ENCODE data around the gene CYP2W1.
"Not testable (repeated sequence)": the region's sequence is repeated elsewhere in the genome, so short reads cannot be mapped to it uniquely, and the experiment has no call there.

The CYP2W1 gene, protein sequence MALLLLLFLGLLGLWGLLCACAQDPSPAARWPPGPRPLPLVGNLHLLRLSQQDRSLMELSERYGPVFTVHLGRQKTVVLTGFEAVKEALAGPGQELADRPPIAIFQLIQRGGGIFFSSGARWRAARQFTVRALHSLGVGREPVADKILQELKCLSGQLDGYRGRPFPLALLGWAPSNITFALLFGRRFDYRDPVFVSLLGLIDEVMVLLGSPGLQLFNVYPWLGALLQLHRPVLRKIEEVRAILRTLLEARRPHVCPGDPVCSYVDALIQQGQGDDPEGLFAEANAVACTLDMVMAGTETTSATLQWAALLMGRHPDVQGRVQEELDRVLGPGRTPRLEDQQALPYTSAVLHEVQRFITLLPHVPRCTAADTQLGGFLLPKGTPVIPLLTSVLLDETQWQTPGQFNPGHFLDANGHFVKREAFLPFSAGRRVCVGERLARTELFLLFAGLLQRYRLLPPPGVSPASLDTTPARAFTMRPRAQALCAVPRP

DNA sequence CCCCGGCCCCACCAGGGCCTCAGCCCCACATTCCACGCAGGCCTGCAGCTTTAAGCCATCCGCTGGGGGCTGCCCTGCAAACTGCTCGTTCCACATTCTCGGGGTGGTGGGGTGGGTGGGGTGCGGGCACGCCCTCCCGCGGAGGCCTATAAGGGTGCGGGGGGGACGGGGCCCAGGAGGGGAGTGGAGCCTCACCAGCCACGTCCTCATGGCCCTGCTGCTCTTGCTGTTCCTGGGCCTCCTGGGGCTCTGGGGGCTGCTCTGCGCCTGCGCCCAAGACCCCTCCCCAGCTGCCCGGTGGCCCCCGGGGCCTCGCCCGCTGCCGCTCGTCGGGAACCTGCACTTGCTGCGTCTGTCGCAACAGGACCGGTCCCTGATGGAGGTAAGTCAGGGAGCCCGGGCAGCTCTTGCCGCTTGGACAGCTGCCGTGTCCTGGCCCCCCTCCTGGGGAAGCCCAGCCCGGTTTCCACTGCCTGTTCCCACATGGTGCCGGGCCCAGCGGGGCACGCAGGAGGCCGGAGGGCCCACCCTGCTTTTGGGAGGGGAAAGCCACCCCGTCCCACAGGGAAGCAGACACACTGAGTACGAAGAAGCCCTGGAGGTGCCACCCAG is at the start of gene CYP2W1:
TSS of gene CYP2W1 (plus strand) at position 178 of the 612 bp plus-strand sequence. CDS start at position 209, 31 bp downstream.
- Histone ChIP-seq H3K36me3 (ENCODE audit: insufficient read depth, low read depth, low read length) (no peaks in the 10 kb centered on the region), H3K27me3 (ENCODE audit: insufficient read depth, low read length) (no peaks in the 10 kb centered on the region), H3K9ac (ENCODE audit: low read depth, low read length) (no peak within 1 kb of the TSS), H3K4me3 (ENCODE audit: low read length) (no peak within 1 kb of the TSS), H3K27ac (ENCODE audit: low read length) (no peak within 1 kb of the TSS), H3K9me3 (ENCODE audit: insufficient read depth, low read depth, low read length) (no peaks in the 10 kb centered on the region), H3K4me1 (ENCODE audit: insufficient read depth, low read length) (no peaks in the 10 kb centered on the region)

DNA sequence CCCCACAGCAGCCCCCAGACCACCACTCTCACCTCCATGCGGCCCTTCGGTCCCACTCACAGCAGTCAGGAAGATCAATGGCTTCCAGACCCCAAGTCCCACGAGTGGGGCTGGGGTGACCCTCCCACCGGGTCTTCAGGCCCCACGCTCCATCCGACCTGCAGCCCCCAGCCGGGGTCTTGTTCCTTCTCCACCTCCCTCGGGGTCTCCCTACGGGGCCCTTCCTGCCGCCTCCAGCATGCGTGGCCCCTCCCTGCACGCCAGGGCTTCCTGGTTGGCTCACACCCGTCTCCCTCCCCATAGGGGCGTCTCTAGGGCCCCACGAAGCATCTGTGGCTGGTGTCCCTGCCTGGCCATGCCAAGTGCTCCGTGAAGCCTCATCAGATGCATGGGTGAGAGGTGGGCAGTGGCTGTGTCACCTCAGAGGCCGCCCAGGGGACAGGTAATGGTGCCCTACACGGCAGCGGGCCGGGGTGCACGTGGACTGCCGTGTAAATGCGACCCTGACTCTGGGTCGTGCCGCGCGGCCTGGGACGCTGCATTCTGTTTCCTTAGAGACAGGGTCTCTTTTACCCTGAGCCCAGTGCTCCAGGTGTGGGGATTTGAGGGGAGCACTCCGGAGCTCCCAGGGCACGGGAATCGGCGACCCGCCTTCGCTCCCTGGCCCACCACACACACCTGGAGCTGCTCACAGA is 48.4 kb upstream of the CYP2W1 start:
- no peak overlapping the region for H3K4me3 ChIP-seq (ENCODE audit: low read length)
- no peaks in the 10 kb centered on the region for H3K27me3 ChIP-seq (ENCODE audit: insufficient read depth, low read length)
- H3K4me1 ChIP-seq (ENCODE audit: insufficient read depth, low read length) = no peaks in the 10 kb centered on the region
- H3K9me3 ChIP-seq (ENCODE audit: insufficient read depth, low read depth, low read length) = no peaks in the 10 kb centered on the region
- H3K36me3 ChIP-seq (ENCODE audit: insufficient read depth, low read depth, low read length) = no peaks in the 10 kb centered on the region
- no peak overlapping the region for H3K9ac ChIP-seq (ENCODE audit: low read depth, low read length)
- no peak overlapping the region for H3K27ac ChIP-seq (ENCODE audit: low read length)

DNA sequence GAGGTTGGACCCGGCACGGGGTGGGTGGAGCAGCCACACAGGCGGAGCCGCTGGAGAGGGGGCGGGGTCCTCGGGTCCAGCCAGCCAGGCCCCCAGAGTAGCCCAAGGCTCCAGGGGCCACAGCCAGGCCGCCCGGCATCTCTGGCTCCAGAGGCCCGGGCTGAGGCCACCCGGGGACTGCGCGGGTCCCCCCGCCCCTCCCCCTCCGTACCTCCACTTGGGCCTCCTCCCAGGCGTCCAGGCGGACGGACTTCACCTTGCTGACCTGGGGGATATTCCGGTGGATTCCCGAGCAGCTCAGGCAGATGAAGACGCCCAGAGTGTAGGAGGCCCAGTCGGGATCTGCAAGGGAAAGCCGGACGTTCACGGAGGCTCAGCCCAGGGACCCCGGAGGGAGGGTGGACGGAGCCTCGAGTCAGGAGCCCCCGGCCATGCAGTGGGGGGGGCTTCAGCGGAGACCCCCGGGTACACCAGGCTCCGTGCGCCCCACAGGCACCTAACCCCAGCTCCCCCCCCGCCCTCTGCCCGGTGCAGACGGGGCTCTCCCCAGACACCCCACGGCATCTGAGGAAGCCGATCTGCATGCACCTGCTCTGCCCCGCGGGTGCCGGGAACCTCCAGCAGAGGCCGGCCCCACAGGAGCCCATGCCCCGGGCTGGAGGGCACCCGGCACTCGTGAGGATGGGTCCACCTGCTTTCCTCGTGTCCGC is 47.7 kb upstream of the CYP2W1 start:
- Histone ChIP-seq H3K27ac (ENCODE audit: low read length) (no peak overlapping the region), H3K36me3 (ENCODE audit: insufficient read depth, low read depth, low read length) (no peaks in the 10 kb centered on the region), H3K4me3 (ENCODE audit: low read length) (no peak overlapping the region), H3K4me1 (ENCODE audit: insufficient read depth, low read length) (no peaks in the 10 kb centered on the region), H3K9me3 (ENCODE audit: insufficient read depth, low read depth, low read length) (no peaks in the 10 kb centered on the region), H3K27me3 (ENCODE audit: insufficient read depth, low read length) (no peaks in the 10 kb centered on the region), H3K9ac (ENCODE audit: low read depth, low read length) (no peak overlapping the region)

DNA sequence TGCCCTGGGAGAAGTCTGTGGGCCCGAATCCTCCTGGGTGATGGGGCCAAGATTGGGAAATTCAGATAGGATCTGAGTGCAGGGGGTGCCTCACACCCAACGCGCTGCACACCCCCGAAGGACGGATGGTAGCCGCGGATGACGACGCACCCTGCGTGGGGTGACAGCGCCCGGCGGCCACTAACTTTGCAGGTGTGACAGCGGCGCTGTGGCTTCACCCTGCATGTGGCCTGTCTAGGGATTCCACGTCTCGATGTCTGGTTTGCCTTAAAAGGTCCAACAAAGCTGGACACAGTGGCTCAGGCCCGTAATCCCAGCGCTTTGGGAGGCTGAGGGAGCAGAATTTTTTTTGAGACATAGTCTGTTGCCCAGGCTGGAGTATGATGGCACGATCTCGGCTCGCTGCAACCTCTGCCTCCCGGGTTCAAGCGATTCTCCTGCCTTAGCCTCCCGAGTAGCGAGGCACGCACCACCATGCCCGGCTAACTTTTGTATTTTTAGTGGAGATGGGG is 47.1 kb upstream of the CYP2W1 start:
- H3K27ac ChIP-seq (ENCODE audit: low read length) = no peak overlapping the region
- H3K27me3 ChIP-seq (ENCODE audit: insufficient read depth, low read length) = peaks cover 5% of the 10 kb centered on the region; the same call in 1 of the 2 replicates
- H3K4me1 ChIP-seq (ENCODE audit: insufficient read depth, low read length) = no peaks in the 10 kb centered on the region
- H3K4me3 ChIP-seq (ENCODE audit: low read length) = no peak overlapping the region
- no peaks in the 10 kb centered on the region for H3K9me3 ChIP-seq (ENCODE audit: insufficient read depth, low read depth, low read length)
- H3K9ac ChIP-seq (ENCODE audit: low read depth, low read length) = no peak overlapping the region
- H3K36me3 ChIP-seq (ENCODE audit: insufficient read depth, low read depth, low read length) = no peaks in the 10 kb centered on the region

DNA sequence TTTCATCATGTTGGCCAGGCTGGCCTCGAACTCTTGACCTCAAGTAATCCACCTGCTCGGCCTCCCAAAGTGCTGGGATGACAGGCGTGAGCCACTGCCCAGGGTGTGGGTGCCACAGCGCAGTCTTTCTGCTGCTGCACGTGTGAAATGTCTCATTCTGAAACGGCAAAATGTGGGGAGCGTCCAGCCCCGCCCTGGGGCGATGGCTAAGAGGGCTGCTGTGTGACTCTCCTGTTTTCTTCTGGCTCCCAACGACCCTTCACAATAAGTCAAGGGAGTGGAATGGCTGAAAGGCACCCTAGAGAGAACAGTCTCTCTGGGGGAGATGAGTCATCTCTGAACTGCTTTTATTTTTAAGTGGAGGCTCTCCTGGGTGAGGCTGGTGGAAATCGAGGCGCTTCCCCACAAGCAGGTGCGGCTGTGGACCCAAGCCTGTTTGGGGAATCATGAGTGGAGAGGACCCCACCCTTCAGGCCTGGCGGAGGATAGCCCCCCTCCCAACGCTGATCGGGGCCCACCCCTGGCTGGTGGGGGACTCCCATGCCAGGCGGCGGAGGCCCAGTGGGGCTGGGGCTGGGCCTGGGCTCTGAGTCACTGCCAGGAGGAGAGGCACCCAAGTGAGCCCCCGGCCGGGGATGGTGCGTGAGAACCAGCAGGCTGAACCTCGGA is 46.5 kb upstream of the CYP2W1 start:
- Histone ChIP-seq H3K9me3 (ENCODE audit: insufficient read depth, low read depth, low read length) (no peaks in the 10 kb centered on the region), H3K4me3 (ENCODE audit: low read length) (no peak overlapping the region), H3K27me3 (ENCODE audit: insufficient read depth, low read length) (peaks cover 11% of the 10 kb centered on the region; the same call in 1 of the 2 replicates), H3K9ac (ENCODE audit: low read depth, low read length) (no peak overlapping the region), H3K27ac (ENCODE audit: low read length) (no peak overlapping the region), H3K36me3 (ENCODE audit: insufficient read depth, low read depth, low read length) (no peaks in the 10 kb centered on the region), H3K4me1 (ENCODE audit: insufficient read depth, low read length) (no peaks in the 10 kb centered on the region)

DNA sequence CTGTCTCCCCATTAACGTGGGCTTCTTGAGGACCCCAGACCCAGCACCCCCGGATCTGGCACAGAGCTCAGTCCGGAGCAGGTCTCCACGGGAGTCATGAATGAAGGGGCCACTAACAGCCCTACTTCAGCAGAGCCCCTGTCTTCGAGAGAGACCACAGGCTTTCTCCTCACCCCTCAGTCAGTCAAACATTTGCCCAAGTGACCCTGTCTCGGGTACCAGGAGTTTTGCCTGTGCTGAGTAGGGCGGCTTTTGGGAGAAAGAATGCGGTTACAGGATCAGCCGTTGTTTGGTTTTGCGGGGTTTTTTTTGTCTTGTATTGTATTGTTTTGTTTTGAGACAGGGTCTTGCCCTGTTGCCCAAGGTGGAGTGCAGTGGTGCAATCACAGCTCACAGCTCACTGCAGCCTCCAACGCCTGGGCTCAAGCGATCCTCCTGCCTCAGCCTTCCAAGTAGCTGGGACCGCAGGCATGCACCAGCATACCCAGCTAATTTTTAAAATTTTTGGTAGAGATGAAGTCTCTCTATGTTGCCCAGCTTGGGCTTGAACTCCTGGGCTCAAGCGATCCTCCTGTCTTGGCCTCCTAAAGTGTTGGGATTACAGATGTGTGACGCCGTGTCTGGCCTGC is 45.0 kb upstream of the CYP2W1 start:
- H3K27me3 ChIP-seq (ENCODE audit: insufficient read depth, low read length) = peaks cover 19% of the 10 kb centered on the region
- H3K27ac ChIP-seq (ENCODE audit: low read length) = no peak overlapping the region
- no peak overlapping the region for H3K9ac ChIP-seq (ENCODE audit: low read depth, low read length)
- H3K36me3 ChIP-seq (ENCODE audit: insufficient read depth, low read depth, low read length) = no peaks in the 10 kb centered on the region
- no peaks in the 10 kb centered on the region for H3K9me3 ChIP-seq (ENCODE audit: insufficient read depth, low read depth, low read length)
- no peak overlapping the region for H3K4me3 ChIP-seq (ENCODE audit: low read length)
- H3K4me1 ChIP-seq (ENCODE audit: insufficient read depth, low read length) = no peaks in the 10 kb centered on the region

DNA sequence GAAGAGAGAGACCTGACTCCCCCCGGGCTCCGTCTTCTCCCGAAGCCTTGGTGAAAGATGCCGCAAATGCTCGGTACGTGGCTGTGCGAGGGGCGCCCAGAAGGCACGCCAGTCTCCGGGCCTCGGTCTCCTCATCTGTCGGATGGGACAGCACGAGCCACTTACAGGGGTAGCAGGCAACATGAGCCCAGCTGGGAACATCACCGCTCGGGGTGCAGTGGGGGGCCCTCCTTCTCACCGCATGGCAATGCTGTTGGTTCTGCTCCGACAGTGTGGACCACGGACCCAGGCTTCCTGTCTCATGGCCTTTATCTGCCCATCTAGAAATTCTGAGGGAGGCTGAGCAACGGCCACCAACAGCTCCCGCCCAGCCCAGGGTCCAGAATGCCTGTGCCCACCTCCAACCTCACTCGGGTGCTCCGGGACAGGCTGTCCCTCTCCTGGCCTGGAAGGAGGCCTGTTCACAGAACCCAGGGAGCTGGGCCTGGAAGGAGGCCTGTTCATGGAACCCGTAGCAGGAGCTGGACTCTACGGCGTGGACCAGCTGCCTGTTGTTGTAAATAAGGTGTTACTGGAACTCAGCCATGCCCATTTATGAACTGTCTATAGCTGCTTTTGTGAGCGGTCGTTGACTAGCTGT is 44.3 kb upstream of the CYP2W1 start:
- peaks cover 19% of the 10 kb centered on the region for H3K27me3 ChIP-seq (ENCODE audit: insufficient read depth, low read length)
- no peaks in the 10 kb centered on the region for H3K4me1 ChIP-seq (ENCODE audit: insufficient read depth, low read length)
- no peaks in the 10 kb centered on the region for H3K9me3 ChIP-seq (ENCODE audit: insufficient read depth, low read depth, low read length)
- H3K9ac ChIP-seq (ENCODE audit: low read depth, low read length) = no peak overlapping the region
- H3K4me3 ChIP-seq (ENCODE audit: low read length) = no peak overlapping the region
- no peak overlapping the region for H3K27ac ChIP-seq (ENCODE audit: low read length)
- no peaks in the 10 kb centered on the region for H3K36me3 ChIP-seq (ENCODE audit: insufficient read depth, low read depth, low read length)

DNA sequence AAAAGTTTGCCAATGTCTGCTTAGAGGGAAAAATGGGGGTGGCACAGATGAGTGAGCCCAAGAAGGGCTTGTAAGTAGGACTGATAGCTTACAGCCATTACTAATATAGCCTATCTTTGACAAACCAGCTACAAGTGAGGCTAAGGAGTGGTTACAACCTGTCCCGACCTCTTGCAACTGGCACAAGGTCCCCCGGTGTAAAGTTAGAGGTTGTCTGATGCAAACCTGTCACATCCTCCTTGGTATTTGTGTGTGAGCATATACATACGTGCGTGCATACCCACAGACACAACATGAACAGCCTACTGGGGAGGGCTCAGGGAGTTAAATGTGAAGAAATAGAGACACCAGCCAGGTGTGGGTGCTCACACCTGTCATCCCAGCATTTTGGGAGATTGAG is 43.1 kb upstream of the CYP2W1 start:
- Histone ChIP-seq H3K4me1 (ENCODE audit: insufficient read depth, low read length) (no peaks in the 10 kb centered on the region), H3K36me3 (ENCODE audit: insufficient read depth, low read depth, low read length) (no peaks in the 10 kb centered on the region), H3K9ac (ENCODE audit: low read depth, low read length) (no peak overlapping the region), H3K4me3 (ENCODE audit: low read length) (no peak overlapping the region), H3K9me3 (ENCODE audit: insufficient read depth, low read depth, low read length) (no peaks in the 10 kb centered on the region), H3K27ac (ENCODE audit: low read length) (no peak overlapping the region), H3K27me3 (ENCODE audit: insufficient read depth, low read length) (peaks cover 19% of the 10 kb centered on the region)

DNA sequence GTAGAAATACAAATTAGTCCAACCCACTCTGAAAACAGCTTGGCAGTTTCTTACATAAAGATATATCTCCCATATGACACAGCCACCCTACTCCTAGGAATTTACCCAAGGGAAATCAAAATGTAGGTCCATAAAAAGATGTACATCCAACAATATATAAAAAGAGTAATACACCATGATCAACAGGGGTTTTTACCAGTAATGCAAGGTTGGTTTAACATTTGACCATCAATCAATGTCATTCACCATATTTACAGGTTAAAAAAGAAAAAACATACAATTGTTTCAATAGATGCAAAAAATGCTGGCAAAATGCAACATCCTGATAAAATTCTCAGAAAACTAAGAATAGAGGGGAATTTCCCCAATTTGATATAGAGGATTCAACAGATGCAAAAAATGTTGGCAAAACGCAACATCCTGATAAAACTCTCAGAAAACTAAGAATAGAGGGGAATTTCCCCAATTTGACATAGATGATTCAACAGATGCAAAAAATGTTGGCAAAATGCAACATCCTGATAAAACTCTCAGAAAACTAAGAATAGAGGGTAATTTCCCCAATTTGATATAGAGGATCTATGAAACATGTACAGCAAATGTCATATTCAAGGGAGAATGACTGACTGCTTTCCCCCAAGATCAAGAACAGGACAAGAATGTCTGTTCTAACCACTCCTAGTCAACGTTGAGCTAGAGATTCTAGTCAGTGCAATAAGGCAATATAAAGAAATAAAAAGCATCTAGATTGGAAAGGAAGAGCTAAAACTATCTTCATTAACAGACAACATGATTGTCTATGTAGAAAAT is 42.2 kb upstream of the CYP2W1 start:
- Histone ChIP-seq H3K9ac (ENCODE audit: low read depth, low read length) (no peak overlapping the region), H3K9me3 (ENCODE audit: insufficient read depth, low read depth, low read length) (no peaks in the 10 kb centered on the region), H3K27me3 (ENCODE audit: insufficient read depth, low read length) (peaks cover 19% of the 10 kb centered on the region), H3K27ac (ENCODE audit: low read length) (no peak overlapping the region), H3K4me1 (ENCODE audit: insufficient read depth, low read length) (peaks cover 3% of the 10 kb centered on the region; the same call in 1 of the 2 replicates), H3K4me3 (ENCODE audit: low read length) (no peak overlapping the region), H3K36me3 (ENCODE audit: insufficient read depth, low read depth, low read length) (no peaks in the 10 kb centered on the region)

DNA sequence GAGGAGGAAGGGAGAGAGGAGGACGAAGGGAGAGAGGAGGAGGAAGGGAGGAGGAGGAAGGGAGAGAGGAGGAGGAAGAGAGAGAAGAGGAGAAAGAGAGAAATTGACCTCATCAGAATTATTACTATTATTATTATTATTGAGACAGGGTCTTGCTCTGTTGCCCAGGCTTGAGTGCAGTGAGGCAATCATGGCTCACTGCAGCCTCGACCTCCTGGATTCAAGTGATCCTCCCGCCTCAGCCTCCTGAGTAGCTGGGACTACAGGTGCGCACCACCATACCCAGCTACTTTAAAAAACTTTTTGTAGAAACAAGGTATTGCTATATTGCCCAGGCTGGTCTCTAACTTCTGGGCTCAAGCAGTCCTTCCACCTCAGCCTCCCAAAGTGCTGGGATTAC is 39.2 kb upstream of the CYP2W1 start:
- not testable (repeated sequence) for H3K4me3 ChIP-seq (ENCODE audit: low read length); H3K27ac ChIP-seq (ENCODE audit: low read length); H3K36me3 ChIP-seq (ENCODE audit: insufficient read depth, low read depth, low read length); H3K4me1 ChIP-seq (ENCODE audit: insufficient read depth, low read length); H3K9ac ChIP-seq (ENCODE audit: low read depth, low read length); H3K9me3 ChIP-seq (ENCODE audit: insufficient read depth, low read depth, low read length)
- peaks cover 19% of the 10 kb centered on the region for H3K27me3 ChIP-seq (ENCODE audit: insufficient read depth, low read length)

Measured in iPS-20b (cell line).